Spleen (tissue), 11 donors: ENCODE results near the gene YTHDF2. TPM values are rescaled to one million over a fixed set of nuclear protein-coding genes. Genes with fewer than 3 reads are reported as not detected.

ENCODE experiments used
- DNase-seq: peaks from one replicate; pipeline ENCODE4 v3.0.0-alpha.2; 2020
- H3K27ac ChIP-seq, 8 donors: fragments of 200-600 bp; sonication (generic) in 7 of 8; 1 replicate in 4 of 8; 2 replicates in 4 of 8; pipeline versions ENCODE4 v1.5.0 to v1.8.0; 2016 to 2021; ENCODE audit warnings: inconsistent platforms in 4 of 8, mild to moderate bottlenecking in 4 of 8, moderate library complexity in 1 of 8
- H3K27me3 ChIP-seq, 7 donors: fragments of 200-600 bp; sonication (generic) in 6 of 7; replicated peaks in 1 of 7; 1 replicate in 4 of 7; 2 replicates in 3 of 7; pipeline versions ENCODE4 v1.5.0 to v1.8.0; 2016 to 2021; ENCODE audit warnings: inconsistent platforms in 3 of 7, mild to moderate bottlenecking in 1 of 7
- H3K36me3 ChIP-seq, 6 donors: fragments of 200-600 bp; sonication (generic) in 5 of 6; 1 replicate in 4 of 6; 2 replicates in 2 of 6; pipeline versions ENCODE4 v1.5.0 to v1.8.0; 2016 to 2021; ENCODE audit warnings: inconsistent platforms in 2 of 6
- H3K4me1 ChIP-seq, 6 donors: fragments of 200-600 bp; sonication (generic) in 5 of 6; 1 replicate in 3 of 6; 2 replicates in 3 of 6; pipeline versions ENCODE4 v1.5.0 to v1.8.0; 2016 to 2021; ENCODE audit warnings: inconsistent platforms in 3 of 6
- H3K4me3 ChIP-seq, 8 donors: fragments of 200-600 bp; sonication (generic) in 7 of 8; 1 replicate in 4 of 8; 2 replicates in 4 of 8; pipeline versions ENCODE4 v1.5.0 to v1.8.0; 2016 to 2021; ENCODE audit warnings: inconsistent platforms in 4 of 8, mild to moderate bottlenecking in 4 of 8, moderate library complexity in 2 of 8
- H3K9me3 ChIP-seq, 8 donors: fragments of 200-600 bp; sonication (generic) in 7 of 8; 1 replicate in 4 of 8; 2 replicates in 4 of 8; pipeline versions ENCODE4 v1.5.0 to v1.8.0; 2016 to 2021; ENCODE audit warnings: inconsistent platforms in 4 of 8
- CTCF ChIP-seq, 11 experiments: fragments of 200-600 bp in 7 of 11; fragments of 450-650 bp in 4 of 11; sonication (generic) in 4 of 11; IDR thresholded peaks in 8 of 11; conservative IDR thresholded peaks in 3 of 11; 1 replicate in 7 of 11; 2 replicates in 4 of 11; pipeline versions ENCODE4 v1.4.0 to v1.8.0; 2016 to 2021; ENCODE audit warnings: antibody characterized with exemption in 11 of 11, inconsistent platforms in 4 of 11, mild to moderate bottlenecking in 1 of 11
- POLR2A ChIP-seq, 3 donors: fragments of 450-650 bp; IDR thresholded peaks; one replicate each; pipeline ENCODE4 v1.5.1; 2017; ENCODE audit warnings: antibody characterized with exemption in 3 of 3, mild to moderate bottlenecking in 1 of 3
- POLR2AphosphoS5 ChIP-seq, 3 donors: sonication (generic); formaldehyde crosslinking; IDR thresholded peaks; one replicate each; pipeline ENCODE4 v1.5.1; 2017; ENCODE audit warnings: antibody characterized with exemption in 3 of 3
- WGBS, 5 donors: extraction: QIAGEN DNeasy Blood & Tissue Kit in 3 of 5; methylation state at CpG; one replicate each; pipeline versions ENCODE4 v1.1.5 to v1.1.7; 2013 to 2018; 5-methylcytosine and 5-hydroxymethylcytosine counted together
- intact Hi-C: fragments of 100-400 bp; cut with DNase I; formaldehyde crosslinking; loops from one replicate; pipeline ENCODE4 v1.15.0; 2023; ENCODE audit warnings: low total_unique reads
- polyA plus RNA-seq, 3 donors: library from polyadenylated mRNA; stranded (reverse); fragments of 200-250 nt; gene quantifications; one replicate each; pipeline ENCODE4 v1.2.1, GENCODE V29; 2013
- total RNA-seq, 7 donors: library from RNA; depleted of rRNA in 3 of 7; stranded (reverse); fragments of >200 nt in 3 of 7; fragmentation: NEBNext Ultra II Directional in 4 of 7; extraction: Animal tissue kit (Norgen Biotek cat#: 25700) in 4 of 7; gene quantifications; one replicate each; pipeline versions ENCODE4 v1.1.0 to v1.2.1, GENCODE V29; 2016 to 2021
- donor health status: healthy with polysubstance abuse.
- donor health status: DM: no; HTN: no; CAD: no; lungs with moderate emphysema.
- donor health status: DM: no; HTN: no; CAD: no.
- donor health status: Bipolar disorder and iron deficiency.
- donor health status: healthy.
- donor health status: DM: no; HTN: no; CAD: no.
- donor health status: DM: yes; HTN: yes; CAD: no.

Gene YTHDF2
- total and polyA plus RNA-seq, 10 donors, result 31.4 to 67.5 (median 57.0) TPM

- H3K4me3 ChIP-seq, result no peak overlapping the region
- peaks cover 0 to 38% (median 16%) of the 10 kb centered on the region in 7 donors for H3K27me3 ChIP-seq
- intact Hi-C loops, result no loop called here
- DNase-seq, result no peak
- peaks cover 0 to 4% (median 0%) of the 10 kb centered on the region in 6 donors for H3K4me1 ChIP-seq
- TF ChIP-seq CTCF (IDR thresholded peaks at IDR 0.05 in 8 of 11, conservative IDR thresholded peaks at IDR 0.05 in 3 of 11) (no peak), POLR2A (IDR thresholded peaks at IDR 0.05) (no peak), POLR2AphosphoS5 (IDR thresholded peaks at IDR 0.05) (no peak)
- H3K9me3 ChIP-seq, result no peaks in the 10 kb centered on the region
- H3K27ac ChIP-seq, result no peak overlapping the region
- H3K36me3 ChIP-seq, result no peaks in the 10 kb centered on the region
- WGBS, 5 donors, result 61 to 69% (median 62%) methylated on average over 4 of the region's 4 CpGs
Measured at GRCh38 chr1:28807046-28807445, 70.3 kb downstream of the YTHDF2 start.

- no peak for TF ChIP-seq POLR2AphosphoS5 (IDR thresholded peaks at IDR 0.05)
- no peak for TF ChIP-seq CTCF (IDR thresholded peaks at IDR 0.05 in 8 of 11, conservative IDR thresholded peaks at IDR 0.05 in 3 of 11)
- no peak for TF ChIP-seq POLR2A (IDR thresholded peaks at IDR 0.05)
- no peak for DNase-seq
- no peak overlapping the region for H3K4me3 ChIP-seq
- H3K27ac ChIP-seq, result no peak overlapping the region
- H3K9me3 ChIP-seq, result no peaks in the 10 kb centered on the region
- intact Hi-C loops, result no loop called here
- peaks cover 0 to 12% (median 7%) of the 10 kb centered on the region in 6 donors for H3K4me1 ChIP-seq
- 73 to 88% (median 84%) methylated on average over 4 of the region's 4 CpGs for WGBS, 5 donors
- H3K36me3 ChIP-seq, result no peaks in the 10 kb centered on the region
- peaks cover 0 to 48% (median 26%) of the 10 kb centered on the region in 7 donors for H3K27me3 ChIP-seq
Measured at GRCh38 chr1:28807986-28808385, 71.2 kb downstream of the YTHDF2 start.

- no peaks in the 10 kb centered on the region for H3K36me3 ChIP-seq
- intact Hi-C loops, result no loop called here
- no peak for DNase-seq
- no peak overlapping the region for H3K27ac ChIP-seq
- no peak overlapping the region for H3K4me3 ChIP-seq
- no peaks in the 10 kb centered on the region for H3K9me3 ChIP-seq
- TF ChIP-seq POLR2A (IDR thresholded peaks at IDR 0.05) (no peak), POLR2AphosphoS5 (IDR thresholded peaks at IDR 0.05) (no peak), CTCF (IDR thresholded peaks at IDR 0.05 in 8 of 11, conservative IDR thresholded peaks at IDR 0.05 in 3 of 11) (no peak)
- peaks cover 0 to 82% (median 45%) of the 10 kb centered on the region in 7 donors for H3K27me3 ChIP-seq
- 61 to 64% (median 62%) methylated on average over 9 of the region's 9 CpGs for WGBS, 5 donors
- peaks cover 0 to 12% (median 7%) of the 10 kb centered on the region in 6 donors for H3K4me1 ChIP-seq
Measured at GRCh38 chr1:28811369-28811765, 74.6 kb downstream of the YTHDF2 start.

- H3K4me3 ChIP-seq, result peak within 1 kb of the TSS in 1 of 8 donors; percentile 24
- no peak for DNase-seq
- H3K9me3 ChIP-seq, result no peaks in the 10 kb centered on the region
- no peak within 1 kb of the TSS for H3K27ac ChIP-seq
- 4 to 10% (median 5%) methylated on average over 35 to 108 of the region's 108 CpGs for WGBS, 5 donors
- peaks cover 0 to 86% (median 52%) of the 10 kb centered on the region in 7 donors for H3K27me3 ChIP-seq
- peaks cover 0 to 12% (median 7%) of the 10 kb centered on the region in 6 donors for H3K4me1 ChIP-seq
- intact Hi-C loops, result no loop called here
- no peak for TF ChIP-seq POLR2A (IDR thresholded peaks at IDR 0.05)
- no peak for TF ChIP-seq CTCF (IDR thresholded peaks at IDR 0.05 in 8 of 11, conservative IDR thresholded peaks at IDR 0.05 in 3 of 11)
- TF ChIP-seq POLR2AphosphoS5 (IDR thresholded peaks at IDR 0.05), result no peak
- no peaks in the 10 kb centered on the region for H3K36me3 ChIP-seq
Measured at GRCh38 chr1:28811766-28812668, 75.3 kb downstream of the YTHDF2 start, which contains the start of gene OPRD1. OPRD1 (plus strand) TSS chr1:28812170; CDS start chr1:28812384, 214 bp downstream.
